RWPE1 (cell line): Measurements from ENCODE around the gene HSD17B14.
A peak's percentile ranks its signal among the peaks of the same experiment; 100 is the strongest.
"Not testable (repeated sequence)": the region's sequence is repeated elsewhere in the genome, so short reads cannot be mapped to it uniquely, and the experiment has no call there.

Experiments used
- CTCF ChIA-PET: fragments of 350-600 bp; sonication (Branson Sonifier 250); formaldehyde crosslinking; extraction: SDS; loops from one replicate; lab custom pipeline; 2021; lab: Yijun Ruan, JAX
- POLR2A ChIA-PET: fragments of 400-600 bp; formaldehyde crosslinking; extraction: SDS; loops from one replicate; lab custom pipeline; 2020; ENCODE audit warnings: antibody characterized with exemption; ENCODE audit not compliant: low non-redundant PET; lab: Yijun Ruan, JAX
- DNase-seq: peaks from one replicate; pipeline ENCODE4 v3.0.0; 2012; ENCODE audit warnings: low spot score
- H3K27ac ChIP-seq: fragments of 450-650 bp; 2 replicates; pipeline ENCODE4 v1.5.1; 2017
- CTCF ChIP-seq: fragments of 450-650 bp; conservative IDR thresholded peaks from 2 replicates; pipeline ENCODE4 v1.5.1; 2017; ENCODE audit warnings: low read depth, mild to moderate bottlenecking

The HSD17B14 gene

GRCh38 chr19:48770734-48771472 is 65.4 kb downstream of the HSD17B14 start:
- TF ChIP-seq CTCF, result no peak
- DNase-seq, result no peak
- POLR2A ChIA-PET, result no interaction called here
- CTCF ChIA-PET, result interaction anchor here (2.4 kb wide), 1 partner anchor 17 kb away, joined by 6 read pairs; no protein-coding TSS in a partner anchor
- H3K27ac ChIP-seq, result no peak overlapping the region

GRCh38 chr19:48770266-48770665 is 66.0 kb downstream of the HSD17B14 start:
- no peak overlapping the region for H3K27ac ChIP-seq
- CTCF ChIA-PET, result interaction anchor here (0.6 to 2.4 kb wide), 3 partner anchors 10 to 151 kb away, joined by 3 to 6 read pairs (median 5); partner anchors contain the start of gene RPL18
- peak; percentile 27 for DNase-seq
- POLR2A ChIA-PET, result no interaction called here
- no peak for TF ChIP-seq CTCF

- no peak overlapping the region for H3K27ac ChIP-seq
- DNase-seq, result no peak
- no peak for TF ChIP-seq CTCF
- CTCF ChIA-PET, result interaction anchor here (0.7 to 2.4 kb wide), 2 partner anchors 8 to 19 kb away, joined by 5 to 6 read pairs; no protein-coding TSS in a partner anchor
- POLR2A ChIA-PET, result no interaction called here
These were observed 67.1 kb downstream of the HSD17B14 start for GRCh38 chr19:48768994-48769713.

DNA sequence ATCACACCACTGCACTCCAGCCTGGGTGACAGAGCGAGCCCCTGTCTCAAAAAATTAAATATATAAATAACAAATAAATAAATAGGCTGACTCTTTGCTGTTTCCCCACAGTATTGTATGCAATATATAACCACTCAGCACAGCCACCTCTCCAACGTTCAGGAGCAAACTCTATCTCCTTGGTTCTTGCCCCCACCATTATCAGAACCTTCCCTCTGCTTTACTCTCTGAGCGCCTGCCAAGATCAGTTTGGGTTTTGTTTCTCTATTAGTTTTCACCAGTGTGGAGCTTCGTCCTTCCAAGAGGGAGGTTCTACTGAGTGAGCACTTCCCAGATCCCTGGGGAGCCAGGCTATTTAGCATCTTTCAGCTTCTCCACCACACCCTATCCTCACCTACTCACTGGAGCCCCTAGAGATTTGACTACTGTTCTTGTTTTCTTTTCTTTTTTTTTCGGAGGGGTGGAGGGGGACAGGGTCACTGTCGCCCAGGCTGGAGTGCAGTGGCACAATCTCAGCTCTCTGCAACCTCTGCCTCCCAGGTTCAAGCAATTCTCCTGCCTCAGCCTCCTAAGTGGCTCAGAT is 68.0 kb downstream of the HSD17B14 start:
- DNase-seq, H3K27ac ChIP-seq, POLR2A ChIA-PET: not testable (repeated sequence)
- CTCF ChIA-PET, result interaction anchor here (0.8 kb wide), 1 partner anchor 29 kb away, joined by 3 read pairs; no protein-coding TSS in a partner anchor

DNA sequence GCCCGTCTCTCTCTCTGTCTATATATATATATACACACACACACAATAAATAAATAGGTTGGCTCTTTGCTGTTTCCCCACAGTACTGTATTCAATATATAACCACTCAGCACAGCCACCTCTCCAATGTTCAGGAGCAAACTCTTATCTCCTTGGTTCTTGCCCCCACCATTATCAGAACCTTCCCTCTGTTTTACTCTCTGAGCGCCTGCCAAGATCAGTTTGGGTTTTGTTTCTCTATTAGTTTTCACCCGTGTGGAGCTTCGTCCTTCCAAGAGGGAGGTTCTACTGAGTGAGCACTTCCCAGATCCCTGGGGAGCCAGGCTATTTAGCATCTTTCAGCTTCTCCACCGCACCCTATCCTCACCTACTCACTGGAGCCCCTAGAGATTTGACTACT is 70.5 kb downstream of the HSD17B14 start:
- ChIA-PET CTCF (interaction anchor here (0.6 kb wide), 1 partner anchor 235 kb away, joined by 3 read pairs; no protein-coding TSS in a partner anchor), POLR2A (interaction anchor here (0.7 kb wide), 2 partner anchors 117 to 292 kb away, joined by 7 to 8 read pairs; no protein-coding TSS in a partner anchor)
- H3K27ac ChIP-seq, DNase-seq: not testable (repeated sequence)
